ENCODE measurements around the gene RAB30. TPM values are rescaled to one million over a fixed set of nuclear protein-coding genes. Genes with fewer than 3 reads are reported as not detected.

The RAB30 gene
- total and polyA plus RNA-seq, 2 experiments from 2014 or later, result 2.5 to 10.2 TPM

- Histone ChIP-seq H3K9me2 (replicated peaks; ENCODE audit: insufficient read depth) (no peaks in the 10 kb centered on the region), H3K9me3 (ENCODE audit: low read depth) (no peaks in the 10 kb centered on the region), H3K79me2 (peaks cover 38% of the 10 kb centered on the region), H3K4me2 (peak overlapping the region; percentile 93), H3K27ac (no peak overlapping the region), H3K27me3 (no peaks in the 10 kb centered on the region), H3K36me3 (replicated peaks; ENCODE audit: insufficient read depth, low read depth) (no peaks in the 10 kb centered on the region), H2AFZ (no peak overlapping the region), H3K4me1 (ENCODE audit: insufficient read depth) (peaks cover 25% of the 10 kb centered on the region), H4K20me1 (ENCODE audit: insufficient read depth, poor library complexity, severe bottlenecking) (peaks cover 5% of the 10 kb centered on the region), H3K4me3 (no peak overlapping the region)
- no peak for DNase-seq (ENCODE audit: low spot score)
- TF ChIP-seq CTCF (IDR thresholded peaks at IDR 0.05; ENCODE audit: poor library complexity) (no peak), EZH2phosphoT487 (IDR thresholded peaks at IDR 0.05; ENCODE audit: low read depth, severe bottlenecking, unreplicated experiment) (no peak), EZH2 (IDR thresholded peaks at IDR 0.05; ENCODE audit: borderline replicate concordance) (no peak)
Measured at GRCh38 chr11:83073884-83074283, 2.2 kb upstream of the RAB30 start.

GRCh38 chr11:83073258-83073657, 1.6 kb upstream of the RAB30 start:
- Histone ChIP-seq H3K4me3 (peak overlapping the region; percentile 97), H3K9me2 (replicated peaks; ENCODE audit: insufficient read depth) (no peaks in the 10 kb centered on the region), H3K27me3 (no peaks in the 10 kb centered on the region), H3K36me3 (replicated peaks; ENCODE audit: insufficient read depth, low read depth) (no peaks in the 10 kb centered on the region), H2AFZ (no peak overlapping the region), H3K4me1 (ENCODE audit: insufficient read depth) (peaks cover 25% of the 10 kb centered on the region), H3K79me2 (peaks cover 44% of the 10 kb centered on the region), H3K4me2 (peak overlapping the region; percentile 93), H4K20me1 (ENCODE audit: insufficient read depth, poor library complexity, severe bottlenecking) (peaks cover 5% of the 10 kb centered on the region), H3K9me3 (ENCODE audit: low read depth) (no peaks in the 10 kb centered on the region), H3K27ac (peak overlapping the region; percentile 92)
- no peak for DNase-seq (ENCODE audit: low spot score)
- WGBS (ENCODE audit: low lambda C conversion rate, missing lambda C conversion rate), result 86% methylated on average over 1 of the region's 1 CpG
- no peak for TF ChIP-seq EZH2 (IDR thresholded peaks at IDR 0.05; ENCODE audit: borderline replicate concordance)
- no peak for TF ChIP-seq EZH2phosphoT487 (IDR thresholded peaks at IDR 0.05; ENCODE audit: low read depth, severe bottlenecking, unreplicated experiment)
- no peak for TF ChIP-seq CTCF (IDR thresholded peaks at IDR 0.05; ENCODE audit: poor library complexity)

DNA sequence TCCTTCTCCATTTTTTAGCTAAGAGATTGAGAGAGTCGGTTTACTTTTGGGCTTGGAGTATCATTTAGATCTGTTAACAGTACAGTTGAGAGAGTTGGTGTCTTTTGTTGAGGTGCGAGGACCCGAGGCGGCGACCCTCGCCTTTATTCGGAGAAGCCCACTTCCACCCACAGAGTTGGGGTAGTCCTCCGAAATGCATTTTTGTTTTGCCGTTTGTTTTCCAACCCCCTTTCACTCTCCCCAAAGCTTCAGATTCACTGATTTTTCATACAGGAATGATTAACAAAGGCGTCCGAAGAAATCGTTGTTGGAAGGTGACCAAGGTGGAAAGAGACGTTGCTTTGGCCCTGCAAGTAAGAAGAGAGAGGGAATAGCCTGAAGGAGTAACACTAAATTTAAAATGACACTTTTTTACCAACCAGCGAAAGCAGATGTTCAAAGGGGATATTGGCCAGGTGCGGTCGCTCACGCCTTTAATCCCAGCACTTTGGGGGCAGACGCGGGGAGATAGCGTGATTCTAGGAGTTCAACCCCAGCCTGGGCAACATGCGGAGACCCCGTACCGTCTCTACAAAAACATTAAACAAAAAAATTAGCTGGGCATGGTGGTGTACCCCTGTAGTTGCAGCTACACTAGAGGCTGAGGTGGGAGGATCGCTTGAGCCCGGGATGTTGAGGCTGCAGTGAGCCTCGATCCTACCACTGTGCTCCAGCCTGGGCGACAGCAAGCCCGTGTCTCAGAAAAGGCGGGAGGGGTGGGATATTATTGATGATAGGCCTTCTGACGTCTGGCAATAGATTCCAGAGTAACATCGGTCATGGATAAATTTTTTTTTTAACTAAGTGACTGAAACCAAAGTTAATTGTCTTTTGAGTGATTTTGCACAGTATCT, 899 bp upstream of the RAB30 start:
- Histone ChIP-seq H3K27ac (peak overlapping the region; percentile 92), H3K4me3 (peak overlapping the region; percentile 97), H4K20me1 (ENCODE audit: insufficient read depth, poor library complexity, severe bottlenecking) (peaks cover 5% of the 10 kb centered on the region), H2AFZ (peak overlapping the region; percentile 71), H3K79me2 (peaks cover 51% of the 10 kb centered on the region), H3K36me3 (replicated peaks; ENCODE audit: insufficient read depth, low read depth) (no peaks in the 10 kb centered on the region), H3K9me2 (replicated peaks; ENCODE audit: insufficient read depth) (no peaks in the 10 kb centered on the region), H3K4me1 (ENCODE audit: insufficient read depth) (peaks cover 25% of the 10 kb centered on the region), H3K9me3 (ENCODE audit: low read depth) (no peaks in the 10 kb centered on the region), H3K27me3 (no peaks in the 10 kb centered on the region), H3K4me2 (peak overlapping the region; percentile 93)
- peak; percentile 14 for DNase-seq (ENCODE audit: low spot score)
- TF ChIP-seq EZH2 (IDR thresholded peaks at IDR 0.05; ENCODE audit: borderline replicate concordance) (no peak), EZH2phosphoT487 (IDR thresholded peaks at IDR 0.05; ENCODE audit: low read depth, severe bottlenecking, unreplicated experiment) (no peak), CTCF (IDR thresholded peaks at IDR 0.05; ENCODE audit: poor library complexity) (no peak)
- 14% methylated on average over 31 of the region's 31 CpGs for WGBS (ENCODE audit: low lambda C conversion rate, missing lambda C conversion rate)

All from hepatocyte (in vitro differentiated cells).